ENCODE data around the gene EVC2. TPM values are rescaled to one million over a fixed set of nuclear protein-coding genes. Genes with fewer than 3 reads are reported as not detected.

The EVC2 gene
- total and polyA plus RNA-seq, 2 donors (not counting 1 experiment from before 2014, with no cell fraction given) = 1.1 TPM; not detected in 1

GRCh38 chr4:5554376-5554775 is 154.0 kb downstream of the EVC2 start:
- H3K36me3 ChIP-seq (replicated peaks in 1 of 2; ENCODE audit: control extremely low read depth in 1 of 2, control insufficient read depth in 1 of 2, extremely low read depth in 1 of 2, insufficient read depth in 2 of 2, low read length in 1 of 2) = no peaks in the 10 kb centered on the region
- TF ChIP-seq CTCF (IDR thresholded peaks at IDR 0.05) = no peak
- TF ChIP-seq EZH2 (IDR thresholded peaks at IDR 0.05; ENCODE audit: borderline replicate concordance, insufficient read depth, low read depth, low read length, poor library complexity, severe bottlenecking) = no peak
- no peaks in the 10 kb centered on the region for H3K27me3 Mint-ChIP-seq
- H3K27ac Mint-ChIP-seq = no peak overlapping the region
- H3K9me3 Mint-ChIP-seq (ENCODE audit: insufficient read depth) = peaks cover 2% of the 10 kb centered on the region
- H3K27me3 ChIP-seq (replicated peaks in 1 of 4; ENCODE audit: control extremely low read depth in 1 of 4, control insufficient read depth in 3 of 4, insufficient read depth in 4 of 4, low read length in 3 of 4) = no peaks in the 10 kb centered on the region
- H3K4me1 ChIP-seq (ENCODE audit: control insufficient read depth in 2 of 2, insufficient read depth in 2 of 2, low read length in 2 of 2) = no peaks in the 10 kb centered on the region
- H2AFZ ChIP-seq (ENCODE audit: insufficient read depth, low read depth, low read length, poor library complexity, severe bottlenecking) = no peak overlapping the region
- intact Hi-C loops (cut with micrococcal nuclease) = no loop called here
- ATAC-seq (ENCODE audit: low read depth) = no peak
- no peak overlapping the region for H3K4me3 Mint-ChIP-seq
- no peaks in the 10 kb centered on the region for H3K4me1 Mint-ChIP-seq
- no peak for DNase-seq
- no peak overlapping the region for H3K4me3 ChIP-seq (ENCODE audit: control extremely low read depth in 1 of 5, extremely low read depth in 1 of 5, insufficient read depth in 1 of 5, low read depth in 2 of 5, low read length in 4 of 5)
- H3K9ac ChIP-seq (ENCODE audit: low read length) = no peak overlapping the region
- H3K79me2 ChIP-seq (ENCODE audit: control insufficient read depth, insufficient read depth, low read length) = no peaks in the 10 kb centered on the region
- no peaks in the 10 kb centered on the region for H4K20me1 ChIP-seq (ENCODE audit: control insufficient read depth, insufficient read depth, low read length, poor library complexity, severe bottlenecking)
- peaks cover 0 to 6% (median 0%) of the 10 kb centered on the region in 3 donors for H3K9me3 ChIP-seq (ENCODE audit: control extremely low read depth in 1 of 3, control insufficient read depth in 2 of 3, insufficient read depth in 1 of 3, low read length in 2 of 3)
- H3K27ac ChIP-seq (ENCODE audit: low read length in 2 of 2) = no peak overlapping the region
- POLR2A ChIA-PET = no interaction called here
- CTCF ChIA-PET = no interaction called here
- H3K4me2 ChIP-seq (replicated peaks; ENCODE audit: low read depth, low read length, poor library complexity, severe bottlenecking) = no peak overlapping the region

- no peaks in the 10 kb centered on the region for H4K20me1 ChIP-seq (ENCODE audit: control insufficient read depth, insufficient read depth, low read length, poor library complexity, severe bottlenecking)
- Mint-ChIP-seq H3K27ac (no peak overlapping the region), H3K27me3 (no peaks in the 10 kb centered on the region), H3K4me3 (no peak overlapping the region), H3K9me3 (ENCODE audit: insufficient read depth) (peaks cover 2% of the 10 kb centered on the region), H3K4me1 (no peaks in the 10 kb centered on the region)
- no peak overlapping the region for H2AFZ ChIP-seq (ENCODE audit: insufficient read depth, low read depth, low read length, poor library complexity, severe bottlenecking)
- no peaks in the 10 kb centered on the region for H3K27me3 ChIP-seq (replicated peaks in 1 of 4; ENCODE audit: control extremely low read depth in 1 of 4, control insufficient read depth in 3 of 4, insufficient read depth in 4 of 4, low read length in 3 of 4)
- no peak overlapping the region for H3K4me2 ChIP-seq (replicated peaks; ENCODE audit: low read depth, low read length, poor library complexity, severe bottlenecking)
- no peak for TF ChIP-seq EZH2 (IDR thresholded peaks at IDR 0.05; ENCODE audit: borderline replicate concordance, insufficient read depth, low read depth, low read length, poor library complexity, severe bottlenecking)
- no CpG with 5 or more reads among the region's 5 CpGs for WGBS (ENCODE audit: insufficient coverage)
- intact Hi-C loops (cut with micrococcal nuclease) = no loop called here
- H3K9ac ChIP-seq (ENCODE audit: low read length) = no peak overlapping the region
- ChIA-PET POLR2A (no interaction called here), CTCF (no interaction called here)
- no peak for ATAC-seq (ENCODE audit: low read depth)
- no peaks in the 10 kb centered on the region for H3K79me2 ChIP-seq (ENCODE audit: control insufficient read depth, insufficient read depth, low read length)
- no peaks in the 10 kb centered on the region for H3K36me3 ChIP-seq (replicated peaks in 1 of 2; ENCODE audit: control extremely low read depth in 1 of 2, control insufficient read depth in 1 of 2, extremely low read depth in 1 of 2, insufficient read depth in 2 of 2, low read length in 1 of 2)
- no peaks in the 10 kb centered on the region for H3K4me1 ChIP-seq (ENCODE audit: control insufficient read depth in 2 of 2, insufficient read depth in 2 of 2, low read length in 2 of 2)
- peaks cover 0 to 6% (median 0%) of the 10 kb centered on the region in 3 donors for H3K9me3 ChIP-seq (ENCODE audit: control extremely low read depth in 1 of 3, control insufficient read depth in 2 of 3, insufficient read depth in 1 of 3, low read length in 2 of 3)
- DNase-seq = no peak
- no peak overlapping the region for H3K27ac ChIP-seq (ENCODE audit: low read length in 2 of 2)
- no peak overlapping the region for H3K4me3 ChIP-seq (ENCODE audit: control extremely low read depth in 1 of 5, extremely low read depth in 1 of 5, insufficient read depth in 1 of 5, low read depth in 2 of 5, low read length in 4 of 5)
Measured at GRCh38 chr4:5553801-5554200, 154.6 kb downstream of the EVC2 start.
